ENCODE results near the gene MPHOSPH9.

MPHOSPH9 gene

GRCh38 chr12:123263196-123263817 is 30.4 kb upstream of the MPHOSPH9 start:
- H3K4me3 ChIP-seq (ENCODE audit: low read depth, low read length) = no peak overlapping the region
- H4K12ac ChIP-seq (ENCODE audit: low read depth, low read length) = no peak overlapping the region
- H3K9ac ChIP-seq (ENCODE audit: low read length) = no peak overlapping the region
- H3K23ac ChIP-seq (ENCODE audit: low read length) = no peak overlapping the region
- H3K27ac ChIP-seq (ENCODE audit: low read depth, low read length) = no peak overlapping the region
- H2AK5ac ChIP-seq (ENCODE audit: low read length) = no peak overlapping the region
- H3K36me3 ChIP-seq (ENCODE audit: control insufficient read depth in 1 of 2, insufficient read depth in 2 of 2, low read length in 2 of 2) = peaks cover 76 to 84% of the 10 kb centered on the region in 2 experiments
- H3K79me1 ChIP-seq (ENCODE audit: low read length) = no peaks in the 10 kb centered on the region
- H2BK5ac ChIP-seq (ENCODE audit: low read depth, low read length, poor library complexity) = no peak overlapping the region
- no peak for DNase-seq
- no peak overlapping the region for H2BK120ac ChIP-seq (ENCODE audit: insufficient read depth, low read length, poor library complexity)
- no peak overlapping the region for H3K18ac ChIP-seq (ENCODE audit: low read length)
- H3K79me2 ChIP-seq (ENCODE audit: control insufficient read depth, insufficient read depth, low read length, poor library complexity) = no peaks in the 10 kb centered on the region
- no peak overlapping the region for H4K8ac ChIP-seq (ENCODE audit: low read depth, low read length)
- no peak overlapping the region for H2AFZ ChIP-seq (ENCODE audit: insufficient read depth, low read length, poor library complexity)
- H3K27me3 ChIP-seq (ENCODE audit: insufficient read depth, low read length) = no peaks in the 10 kb centered on the region
- no peak overlapping the region for H4K91ac ChIP-seq (ENCODE audit: low read depth, low read length)
- H2BK12ac ChIP-seq (ENCODE audit: low read length) = no peak overlapping the region
- WGBS (ENCODE audit: extremely low coverage, insufficient coverage, insufficient read length) = no CpG with 5 or more reads among the region's 8 CpGs
- H3K4me2 ChIP-seq (ENCODE audit: low read length) = no peak overlapping the region
- H3K9me3 ChIP-seq (ENCODE audit: insufficient read depth, low read depth, low read length) = no peaks in the 10 kb centered on the region
- H3K14ac ChIP-seq (ENCODE audit: low read length) = no peak overlapping the region
- H3K4me1 ChIP-seq (ENCODE audit: control insufficient read depth in 1 of 2, insufficient read depth in 2 of 2, low read length in 2 of 2) = no peaks in the 10 kb centered on the region
- H3K4ac ChIP-seq (ENCODE audit: low read depth, low read length) = no peak overlapping the region

DNA sequence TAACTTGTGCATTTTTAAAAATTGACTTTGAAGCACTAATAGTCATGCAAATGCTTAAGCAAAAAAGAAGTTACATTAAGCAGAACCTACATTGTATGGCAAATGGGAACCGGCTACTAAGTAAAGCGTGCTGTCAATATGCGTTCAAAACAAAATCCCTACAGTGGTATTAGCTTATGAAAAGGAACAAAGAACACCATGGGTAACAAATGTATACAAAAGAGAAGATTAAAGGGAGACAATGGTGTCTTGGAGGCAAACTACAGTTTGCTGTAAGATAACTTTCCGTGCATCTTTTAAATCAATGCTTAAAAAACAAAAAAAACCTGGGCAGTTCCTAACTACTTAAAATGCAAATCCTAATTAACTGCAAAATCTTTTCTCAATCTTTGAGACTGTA is 28.3 kb upstream of the MPHOSPH9 start:
- Histone ChIP-seq H3K9ac (ENCODE audit: low read length) (no peak overlapping the region), H3K27me3 (ENCODE audit: insufficient read depth, low read length) (no peaks in the 10 kb centered on the region), H2BK5ac (ENCODE audit: low read depth, low read length, poor library complexity) (no peak overlapping the region)

GRCh38 chr12:123260081-123260480 is 27.1 kb upstream of the MPHOSPH9 start:
- no peak for DNase-seq
- Histone ChIP-seq H3K4me1 (ENCODE audit: control insufficient read depth in 1 of 2, insufficient read depth in 2 of 2, low read length in 2 of 2) (no peaks in the 10 kb centered on the region), H3K9ac (ENCODE audit: low read length) (no peak overlapping the region), H2AFZ (ENCODE audit: insufficient read depth, low read length, poor library complexity) (no peak overlapping the region), H3K9me3 (ENCODE audit: insufficient read depth, low read depth, low read length) (no peaks in the 10 kb centered on the region), H2BK5ac (ENCODE audit: low read depth, low read length, poor library complexity) (no peak overlapping the region), H3K79me2 (ENCODE audit: control insufficient read depth, insufficient read depth, low read length, poor library complexity) (no peaks in the 10 kb centered on the region), H2AK5ac (ENCODE audit: low read length) (no peak overlapping the region), H3K4me2 (ENCODE audit: low read length) (no peak overlapping the region), H4K12ac (ENCODE audit: low read depth, low read length) (no peak overlapping the region), H3K23ac (ENCODE audit: low read length) (no peak overlapping the region), H3K18ac (ENCODE audit: low read length) (no peak overlapping the region), H4K91ac (ENCODE audit: low read depth, low read length) (no peak overlapping the region), H3K27ac (ENCODE audit: low read depth, low read length) (no peak overlapping the region), H3K14ac (ENCODE audit: low read length) (no peak overlapping the region), H4K8ac (ENCODE audit: low read depth, low read length) (no peak overlapping the region), H3K36me3 (ENCODE audit: control insufficient read depth in 1 of 2, insufficient read depth in 2 of 2, low read length in 2 of 2) (peaks cover 58 to 68% of the 10 kb centered on the region in 2 experiments), H2BK120ac (ENCODE audit: insufficient read depth, low read length, poor library complexity) (no peak overlapping the region), H3K4ac (ENCODE audit: low read depth, low read length) (no peak overlapping the region), H3K79me1 (ENCODE audit: low read length) (no peaks in the 10 kb centered on the region), H2BK12ac (ENCODE audit: low read length) (no peak overlapping the region), H3K27me3 (ENCODE audit: insufficient read depth, low read length) (no peaks in the 10 kb centered on the region), H3K4me3 (ENCODE audit: low read depth, low read length) (no peak overlapping the region)
- no CpG with 5 or more reads among the region's 9 CpGs for WGBS (ENCODE audit: extremely low coverage, insufficient coverage, insufficient read length)

More for the DNA sequence above, 28.3 kb upstream of the MPHOSPH9 start:
- WGBS (ENCODE audit: extremely low coverage, insufficient coverage, insufficient read length) = no CpG with 5 or more reads among the region's 4 CpGs
- no peak overlapping the region for H4K91ac ChIP-seq (ENCODE audit: low read depth, low read length)
- H4K12ac ChIP-seq (ENCODE audit: low read depth, low read length) = no peak overlapping the region
- no peak overlapping the region for H3K18ac ChIP-seq (ENCODE audit: low read length)
- H2BK12ac ChIP-seq (ENCODE audit: low read length) = no peak overlapping the region
- H3K36me3 ChIP-seq (ENCODE audit: control insufficient read depth in 1 of 2, insufficient read depth in 2 of 2, low read length in 2 of 2) = peaks cover 63 to 75% of the 10 kb centered on the region in 2 experiments
- H3K79me1 ChIP-seq (ENCODE audit: low read length) = no peaks in the 10 kb centered on the region
- H3K4me2 ChIP-seq (ENCODE audit: low read length) = no peak overlapping the region
- DNase-seq = no peak
- H2AK5ac ChIP-seq (ENCODE audit: low read length) = no peak overlapping the region
- H4K8ac ChIP-seq (ENCODE audit: low read depth, low read length) = no peak overlapping the region
- no peak overlapping the region for H3K14ac ChIP-seq (ENCODE audit: low read length)
- no peaks in the 10 kb centered on the region for H3K9me3 ChIP-seq (ENCODE audit: insufficient read depth, low read depth, low read length)
- H3K23ac ChIP-seq (ENCODE audit: low read length) = no peak overlapping the region
- H3K4me1 ChIP-seq (ENCODE audit: control insufficient read depth in 1 of 2, insufficient read depth in 2 of 2, low read length in 2 of 2) = no peaks in the 10 kb centered on the region
- H3K27ac ChIP-seq (ENCODE audit: low read depth, low read length) = no peak overlapping the region
- H3K79me2 ChIP-seq (ENCODE audit: control insufficient read depth, insufficient read depth, low read length, poor library complexity) = no peaks in the 10 kb centered on the region
- H2AFZ ChIP-seq (ENCODE audit: insufficient read depth, low read length, poor library complexity) = no peak overlapping the region
- H3K4ac ChIP-seq (ENCODE audit: low read depth, low read length) = no peak overlapping the region
- H2BK120ac ChIP-seq (ENCODE audit: insufficient read depth, low read length, poor library complexity) = no peak overlapping the region
- no peak overlapping the region for H3K4me3 ChIP-seq (ENCODE audit: low read depth, low read length)

DNA sequence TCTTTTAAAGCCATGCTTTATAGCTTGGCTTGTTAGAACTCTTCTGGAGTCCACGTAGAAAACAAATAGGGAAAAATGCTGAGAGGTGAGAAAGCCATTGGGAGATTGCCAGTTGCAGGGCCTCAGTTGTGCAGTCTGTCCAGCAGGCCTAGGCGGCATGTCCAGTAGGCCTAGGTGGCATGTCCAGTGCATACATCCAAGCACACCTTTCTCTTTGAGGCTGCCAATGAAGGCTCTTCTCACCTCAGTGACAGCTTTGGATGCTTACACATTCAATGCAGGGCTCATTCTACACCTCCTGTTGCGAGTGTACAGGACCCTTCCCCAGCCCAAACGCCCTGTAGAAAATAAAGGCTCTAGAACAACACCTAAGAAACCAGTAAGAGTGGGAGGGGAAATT is 25.7 kb upstream of the MPHOSPH9 start:
- Histone ChIP-seq H3K9ac (ENCODE audit: low read length) (no peak overlapping the region), H3K4me1 (ENCODE audit: control insufficient read depth in 1 of 2, insufficient read depth in 2 of 2, low read length in 2 of 2) (peaks cover 0 to 3% of the 10 kb centered on the region in 2 experiments), H3K23ac (ENCODE audit: low read length) (no peak overlapping the region), H3K4ac (ENCODE audit: low read depth, low read length) (no peak overlapping the region), H4K8ac (ENCODE audit: low read depth, low read length) (no peak overlapping the region), H3K4me3 (ENCODE audit: low read depth, low read length) (no peak overlapping the region), H4K12ac (ENCODE audit: low read depth, low read length) (no peak overlapping the region), H3K27ac (ENCODE audit: low read depth, low read length) (no peak overlapping the region), H4K91ac (ENCODE audit: low read depth, low read length) (no peak overlapping the region), H3K27me3 (ENCODE audit: insufficient read depth, low read length) (no peaks in the 10 kb centered on the region), H3K14ac (ENCODE audit: low read length) (no peak overlapping the region), H2AK5ac (ENCODE audit: low read length) (no peak overlapping the region), H3K79me1 (ENCODE audit: low read length) (no peaks in the 10 kb centered on the region), H3K36me3 (ENCODE audit: control insufficient read depth in 1 of 2, insufficient read depth in 2 of 2, low read length in 2 of 2) (peaks cover 57 to 69% of the 10 kb centered on the region in 2 experiments), H3K9me3 (ENCODE audit: insufficient read depth, low read depth, low read length) (peaks cover 2% of the 10 kb centered on the region), H2BK12ac (ENCODE audit: low read length) (no peak overlapping the region), H3K79me2 (ENCODE audit: control insufficient read depth, insufficient read depth, low read length, poor library complexity) (no peaks in the 10 kb centered on the region), H2BK5ac (ENCODE audit: low read depth, low read length, poor library complexity) (no peak overlapping the region), H3K4me2 (ENCODE audit: low read length) (no peak overlapping the region), H2AFZ (ENCODE audit: insufficient read depth, low read length, poor library complexity) (no peak overlapping the region), H2BK120ac (ENCODE audit: insufficient read depth, low read length, poor library complexity) (no peak overlapping the region), H3K18ac (ENCODE audit: low read length) (no peak overlapping the region)
- no CpG with 5 or more reads among the region's 4 CpGs for WGBS (ENCODE audit: extremely low coverage, insufficient coverage, insufficient read length)
- no peak for DNase-seq
